Caco-2 (cell line): ENCODE data around the gene NXN. TPM values are rescaled to one million over a fixed set of nuclear protein-coding genes. Genes with fewer than 3 reads are reported as not detected.
"Not testable (repeated sequence)": the region's sequence is repeated elsewhere in the genome, so short reads cannot be mapped to it uniquely, and the experiment has no call there.

Experiments
- BruUV-seq: library from RNA; stranded (reverse); fragments of 400-500 nt; replicated peaks from 2 replicates; lab custom pipeline; 2021; lab: Mats Ljungman, UMichigan
- CTCF ChIA-PET: fragments of 300-600 bp; sonication (Branson Sonifier 250); formaldehyde crosslinking; loops from one replicate; lab custom pipeline; 2022; ENCODE audit warnings: antibody characterized with exemption; lab: Charles Lee
- POLR2A ChIA-PET: fragments of 300-600 bp; sonication (Branson Sonifier 250); formaldehyde crosslinking; loops from one replicate; lab custom pipeline; 2022; ENCODE audit warnings: antibody characterized with exemption; lab: Charles Lee
- DNase-seq, 2 experiments: peaks; one replicate each; pipeline versions ENCODE4 v3.0.0 to v3.0.0-alpha.2; 2020 to 2022
- H3K27me3 ChIP-seq: replicated peaks from 2 replicates; pipeline ENCODE4 v1.6.0; 2011; ENCODE audit warnings: low read length; ENCODE audit not compliant: control insufficient read depth, insufficient read depth
- H3K36me3 ChIP-seq: 2 replicates; pipeline ENCODE4 v1.5.1; 2011; ENCODE audit warnings: low read length; ENCODE audit not compliant: control insufficient read depth, insufficient read depth
- H3K4me1 ChIP-seq: fragments of 250-450 bp; sonication (Bioruptor Pico); 2 replicates; pipeline ENCODE4 v1.5.1; 2020; ENCODE audit warnings: mild to moderate bottlenecking
- H3K4me3 ChIP-seq: 2 replicates; pipeline ENCODE4 v1.5.1; 2011; ENCODE audit warnings: low read depth, mild to moderate bottlenecking, control low read depth, low read length
- H3K9me3 ChIP-seq: fragments of 250-450 bp; sonication (Bioruptor Pico); 2 replicates; pipeline ENCODE4 v1.5.1; 2020; ENCODE audit warnings: mild to moderate bottlenecking, moderate library complexity
- H3K27ac Mint-ChIP-seq: one replicate; pipeline ENCODE4 v1.8.0; 2022; ENCODE audit warnings: mixed read lengths; ENCODE audit not compliant: unreplicated experiment
- H3K27me3 Mint-ChIP-seq: one replicate; pipeline ENCODE4 v1.8.0; 2022; ENCODE audit warnings: mixed read lengths; ENCODE audit not compliant: insufficient read depth, unreplicated experiment
- H3K36me3 Mint-ChIP-seq: one replicate; pipeline ENCODE4 v1.8.0; 2022; ENCODE audit warnings: mild to moderate bottlenecking, mixed read lengths; ENCODE audit not compliant: insufficient read depth, unreplicated experiment
- H3K4me1 Mint-ChIP-seq: one replicate; pipeline ENCODE4 v1.8.0; 2022; ENCODE audit warnings: low read depth, mixed read lengths; ENCODE audit not compliant: unreplicated experiment
- H3K4me3 Mint-ChIP-seq: one replicate; pipeline ENCODE4 v1.8.0; 2022; ENCODE audit warnings: mild to moderate bottlenecking, moderate library complexity, mixed read lengths; ENCODE audit not compliant: unreplicated experiment
- H3K9me3 Mint-ChIP-seq: one replicate; pipeline ENCODE4 v1.8.0; 2022; ENCODE audit warnings: mixed read lengths; ENCODE audit not compliant: unreplicated experiment
- intact Hi-C: fragments of 100-400 bp; cut with micrococcal nuclease; formaldehyde crosslinking; loops from one replicate; pipeline ENCODE4 v1.10.0; 2022; ENCODE audit not compliant: unreplicated experiment
- total RNA-seq: library from RNA; stranded (reverse); gene quantifications from 2 replicates; pipeline ENCODE4 v1.2.3, GENCODE V29; 2022
- TF ChIP-seq, protein P1 (sequence below), 2 experiments: fragments of 200-600 bp in 1 of 2; IDR thresholded peaks; 1 replicate in 1 of 2; 2 replicates in 1 of 2; pipeline versions ENCODE4 v1.5.1 to v1.8.0; 2011 to 2022; ENCODE audit warnings: antibody characterized with exemption in 1 of 2, control low read depth in 1 of 2, inconsistent platforms in 1 of 2, low read depth in 1 of 2, low read length in 1 of 2, mild to moderate bottlenecking in 1 of 2, moderate library complexity in 1 of 2; ENCODE audit not compliant: insufficient read depth in 1 of 2, severe bottlenecking in 1 of 2, unreplicated experiment in 1 of 2

NXN gene
- total RNA-seq, 1 experiment from 2014 or later = 76.7 TPM

- H3K4me1 Mint-ChIP-seq = no peaks in the 10 kb centered on the region
- no peak overlapping the region for H3K27ac Mint-ChIP-seq
- intact Hi-C loops = no loop called here
- TF ChIP-seq, protein P1, sequence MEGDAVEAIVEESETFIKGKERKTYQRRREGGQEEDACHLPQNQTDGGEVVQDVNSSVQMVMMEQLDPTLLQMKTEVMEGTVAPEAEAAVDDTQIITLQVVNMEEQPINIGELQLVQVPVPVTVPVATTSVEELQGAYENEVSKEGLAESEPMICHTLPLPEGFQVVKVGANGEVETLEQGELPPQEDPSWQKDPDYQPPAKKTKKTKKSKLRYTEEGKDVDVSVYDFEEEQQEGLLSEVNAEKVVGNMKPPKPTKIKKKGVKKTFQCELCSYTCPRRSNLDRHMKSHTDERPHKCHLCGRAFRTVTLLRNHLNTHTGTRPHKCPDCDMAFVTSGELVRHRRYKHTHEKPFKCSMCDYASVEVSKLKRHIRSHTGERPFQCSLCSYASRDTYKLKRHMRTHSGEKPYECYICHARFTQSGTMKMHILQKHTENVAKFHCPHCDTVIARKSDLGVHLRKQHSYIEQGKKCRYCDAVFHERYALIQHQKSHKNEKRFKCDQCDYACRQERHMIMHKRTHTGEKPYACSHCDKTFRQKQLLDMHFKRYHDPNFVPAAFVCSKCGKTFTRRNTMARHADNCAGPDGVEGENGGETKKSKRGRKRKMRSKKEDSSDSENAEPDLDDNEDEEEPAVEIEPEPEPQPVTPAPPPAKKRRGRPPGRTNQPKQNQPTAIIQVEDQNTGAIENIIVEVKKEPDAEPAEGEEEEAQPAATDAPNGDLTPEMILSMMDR (IDR thresholded peaks at IDR 0.05; ENCODE audit: insufficient read depth in 1 of 2, low read depth in 1 of 2, low read length in 1 of 2, severe bottlenecking in 1 of 2, unreplicated experiment in 1 of 2) = no peak
- H3K9me3 Mint-ChIP-seq = no peaks in the 10 kb centered on the region
- ChIA-PET CTCF (no interaction called here), POLR2A (no interaction called here)
- no TSS peak for BruUV-seq
- Histone ChIP-seq H3K36me3 (no peaks in the 10 kb centered on the region), H3K4me1 (no peaks in the 10 kb centered on the region), H3K9me3 (no peaks in the 10 kb centered on the region), H3K4me3 (no peak overlapping the region), H3K27me3 (no peaks in the 10 kb centered on the region)
- peaks cover 90% of the 10 kb centered on the region for H3K36me3 Mint-ChIP-seq
- H3K27me3 Mint-ChIP-seq = no peaks in the 10 kb centered on the region
- no peak overlapping the region for H3K4me3 Mint-ChIP-seq
- no peak for DNase-seq
Observed at GRCh38 chr17:834136-834535, 145.4 kb downstream of the NXN start.

GRCh38 chr17:830950-831349 lies 148.6 kb downstream of the NXN start:
- DNase-seq = no peak
- TF ChIP-seq, protein P1 (IDR thresholded peaks at IDR 0.05; ENCODE audit: insufficient read depth in 1 of 2, low read depth in 1 of 2, low read length in 1 of 2, severe bottlenecking in 1 of 2, unreplicated experiment in 1 of 2) = no peak
- Mint-ChIP-seq H3K4me3 (no peak overlapping the region), H3K27ac (no peak overlapping the region), H3K9me3 (no peaks in the 10 kb centered on the region), H3K27me3 (no peaks in the 10 kb centered on the region), H3K4me1 (no peaks in the 10 kb centered on the region), H3K36me3 (peaks cover 79% of the 10 kb centered on the region)
- H3K36me3 ChIP-seq = no peaks in the 10 kb centered on the region
- H3K4me3 ChIP-seq = no peak overlapping the region
- H3K4me1 ChIP-seq = no peaks in the 10 kb centered on the region
- intact Hi-C loops = no loop called here
- ChIA-PET CTCF (no interaction called here), POLR2A (no interaction called here)
- no TSS peak for BruUV-seq
- no peaks in the 10 kb centered on the region for H3K9me3 ChIP-seq
- H3K27me3 ChIP-seq = no peaks in the 10 kb centered on the region

GRCh38 chr17:830381-830780 lies 149.2 kb downstream of the NXN start:
- DNase-seq = no peak
- Mint-ChIP-seq H3K9me3 (no peaks in the 10 kb centered on the region), H3K36me3 (peaks cover 82% of the 10 kb centered on the region), H3K4me3 (no peak overlapping the region), H3K4me1 (no peaks in the 10 kb centered on the region), H3K27me3 (no peaks in the 10 kb centered on the region), H3K27ac (no peak overlapping the region)
- POLR2A ChIA-PET = no interaction called here
- Histone ChIP-seq H3K9me3 (no peaks in the 10 kb centered on the region), H3K4me3 (no peak overlapping the region), H3K27me3 (no peaks in the 10 kb centered on the region), H3K36me3 (no peaks in the 10 kb centered on the region), H3K4me1 (no peaks in the 10 kb centered on the region)
- TF ChIP-seq, protein P1 (IDR thresholded peaks at IDR 0.05; ENCODE audit: insufficient read depth in 1 of 2, low read depth in 1 of 2, low read length in 1 of 2, severe bottlenecking in 1 of 2, unreplicated experiment in 1 of 2) = no peak
- no TSS peak for BruUV-seq
- CTCF ChIA-PET = no interaction called here
- intact Hi-C loops = no loop called here

DNA sequence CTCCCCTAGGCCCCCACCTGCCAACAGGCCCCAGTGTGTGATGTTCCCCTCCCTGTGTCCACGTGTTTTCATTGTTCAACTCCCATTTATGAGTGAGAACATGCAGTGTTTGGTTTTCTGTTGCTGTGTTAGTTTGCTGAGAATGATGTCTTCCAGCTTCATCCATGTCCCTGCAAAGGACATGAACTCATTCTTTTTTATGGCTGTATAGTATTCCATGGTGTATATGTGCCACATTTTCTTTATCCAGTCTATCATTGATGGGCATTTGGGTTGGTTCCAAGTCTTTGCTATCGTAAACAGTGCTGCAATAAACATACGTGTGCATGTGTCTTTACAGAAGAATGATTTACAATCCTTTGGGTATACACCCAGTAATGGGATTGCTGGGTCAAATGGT lies 150.0 kb downstream of the NXN start:
- H3K27me3 Mint-ChIP-seq, H3K27ac Mint-ChIP-seq, POLR2A ChIA-PET, H3K4me1 Mint-ChIP-seq, H3K27me3 ChIP-seq, H3K4me3 Mint-ChIP-seq, H3K4me3 ChIP-seq, DNase-seq, H3K4me1 ChIP-seq, intact Hi-C loops, H3K36me3 ChIP-seq, H3K9me3 Mint-ChIP-seq, H3K9me3 ChIP-seq, BruUV-seq: not testable (repeated sequence)
- H3K36me3 Mint-ChIP-seq = peaks cover 82% of the 10 kb centered on the region
- CTCF ChIA-PET = interaction anchor here (0.6 kb wide), 1 partner anchor 94 kb away, joined by 3 read pairs; no protein-coding TSS in a partner anchor
